Caki2 (cell line): ENCODE results near the gene HOXD13. TPM values are rescaled to one million over a fixed set of nuclear protein-coding genes. Genes with fewer than 3 reads are reported as not detected.

ENCODE experiments used
- DNase-seq: peaks from one replicate; pipeline ENCODE4 v3.0.0-alpha.2; 2015; ENCODE audit warnings: low read depth
- in situ Hi-C: cut with HindIII; loops from 2 replicates; pipeline ENCODE4 v1.10.0; 2016; ENCODE audit warnings: low sequenced_read_pairs, low pct_unique_long_range_greater_than_20kb, mixed read lengths
- total RNA-seq: library from RNA; depleted of rRNA; stranded (reverse); fragments of >200 nt; shearing (Covaris generic); gene quantifications from 2 replicates; pipeline ENCODE4 v1.2.3, GENCODE V29; 2014; ENCODE audit warnings: low replicate concordance

Gene HOXD13
- total RNA-seq, 1 experiment from 2014 or later = not detected

DNA sequence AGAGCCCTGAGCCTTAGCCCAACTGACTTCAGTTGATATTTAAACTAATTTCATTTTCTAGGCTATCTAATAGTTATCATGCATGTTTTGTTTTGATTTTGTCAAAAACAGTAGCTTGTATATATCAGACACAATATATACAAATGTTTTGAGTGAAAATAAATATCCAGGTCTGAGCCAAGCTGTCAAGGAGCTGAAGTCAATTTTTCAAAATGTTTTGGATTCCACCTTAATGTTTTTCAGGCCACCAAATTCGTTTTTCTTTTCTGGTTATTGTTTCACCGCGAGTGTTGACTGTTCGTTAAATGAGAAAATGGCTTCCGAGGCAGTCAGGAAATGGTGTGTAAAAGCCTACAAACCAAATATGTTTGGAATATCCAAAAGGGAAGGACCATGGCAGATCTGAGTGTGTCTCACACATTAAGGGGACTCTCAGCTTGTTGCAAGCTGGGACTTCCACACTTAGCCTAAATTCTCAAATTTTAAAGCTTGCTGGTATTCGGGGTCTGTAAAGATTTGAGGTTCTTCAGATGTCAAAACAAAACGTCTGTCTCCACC, 9.9 kb downstream of the HOXD13 start:
- in situ Hi-C loops = no loop called here
- DNase-seq = no peak

DNA sequence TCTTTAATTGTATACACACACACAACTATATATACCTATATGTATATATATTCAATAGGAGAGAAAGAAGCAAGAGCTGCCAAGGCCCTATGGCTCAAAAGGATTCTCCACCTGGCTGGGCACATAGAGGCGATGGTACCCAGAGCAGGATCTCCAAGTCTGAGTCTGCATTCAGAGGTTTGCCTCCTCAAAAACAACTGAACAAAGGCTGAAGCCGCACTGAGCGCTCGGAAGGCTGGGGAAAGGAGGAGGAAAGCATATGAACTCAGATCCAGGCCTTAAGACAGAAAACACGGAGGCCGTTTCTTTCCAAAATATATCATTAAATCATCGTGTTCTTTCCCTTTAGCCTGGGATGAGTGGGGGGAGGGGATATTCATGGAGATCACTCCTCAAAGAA, 10.7 kb downstream of the HOXD13 start:
- in situ Hi-C loops = no loop called here
- no peak for DNase-seq

DNA sequence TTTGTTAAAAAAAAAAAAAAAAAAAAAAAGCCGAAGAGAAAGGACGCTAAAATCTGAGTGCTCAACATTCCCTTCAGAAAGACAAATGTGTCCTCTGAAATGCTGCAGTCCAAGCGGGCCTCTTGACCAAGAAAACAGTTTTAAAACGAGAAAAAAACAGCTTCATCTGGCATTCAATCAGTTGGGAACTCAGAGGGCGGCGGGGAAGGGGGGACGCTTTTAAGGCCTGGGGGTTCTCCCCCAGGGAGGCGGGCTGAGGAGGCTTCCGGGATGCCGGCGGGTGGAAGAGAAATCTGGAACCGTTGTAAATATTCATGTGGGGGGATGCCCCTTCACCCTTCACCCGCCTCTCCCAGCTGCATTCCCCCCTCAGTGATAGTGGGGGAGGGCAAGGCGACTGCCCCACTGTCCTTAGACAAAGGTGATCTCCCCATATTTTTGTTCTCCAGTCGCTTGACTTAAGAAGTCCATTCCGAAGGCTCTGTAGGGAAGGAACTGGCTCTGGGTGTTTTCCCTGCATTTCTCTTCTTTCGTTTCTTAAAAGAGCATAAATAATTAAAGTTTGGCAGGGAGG, 11.3 kb downstream of the HOXD13 start:
- in situ Hi-C loops = no loop called here

DNA sequence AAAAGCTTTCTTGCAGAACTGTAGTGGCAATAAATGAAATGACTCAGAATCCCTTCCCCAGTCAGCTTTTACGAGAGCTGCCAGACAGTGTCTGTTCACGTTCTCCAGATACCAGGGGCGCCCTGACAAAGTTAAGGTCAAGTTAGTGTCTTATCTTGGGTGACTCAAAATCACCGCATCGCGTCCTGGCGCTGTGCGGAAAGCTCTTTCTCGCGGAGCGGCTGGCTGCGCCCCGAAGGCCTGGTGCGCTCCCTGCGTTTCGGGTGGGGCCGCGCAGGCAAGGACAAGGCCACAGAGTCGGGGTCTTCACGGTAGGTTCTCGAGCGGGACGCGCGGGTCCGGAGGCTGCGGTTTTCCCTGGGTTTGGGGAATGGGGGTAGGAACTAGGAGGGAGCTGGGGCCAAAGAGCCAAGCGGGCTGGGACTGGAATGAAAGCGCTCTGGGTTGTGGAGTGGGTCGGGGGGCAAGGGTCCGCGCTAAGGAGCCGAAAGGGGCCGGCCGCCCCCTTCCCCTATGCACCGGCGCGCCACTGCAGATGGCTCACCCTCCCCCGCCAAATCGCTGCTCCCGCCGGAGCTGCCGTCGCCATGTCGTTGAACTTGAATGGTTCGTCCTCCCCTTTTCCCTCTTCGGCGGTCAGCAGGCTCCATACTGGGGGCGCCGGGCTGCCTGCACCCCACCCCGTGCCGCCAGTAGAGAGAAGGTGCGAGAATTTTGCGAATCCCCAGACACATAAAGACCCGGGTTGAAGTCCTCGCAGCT, 12.0 kb downstream of the HOXD13 start:
- peak; percentile 61 for DNase-seq
- in situ Hi-C loops = no loop called here

More for the DNA sequence above, 11.3 kb downstream of the HOXD13 start:
- DNase-seq = no peak

DNA sequence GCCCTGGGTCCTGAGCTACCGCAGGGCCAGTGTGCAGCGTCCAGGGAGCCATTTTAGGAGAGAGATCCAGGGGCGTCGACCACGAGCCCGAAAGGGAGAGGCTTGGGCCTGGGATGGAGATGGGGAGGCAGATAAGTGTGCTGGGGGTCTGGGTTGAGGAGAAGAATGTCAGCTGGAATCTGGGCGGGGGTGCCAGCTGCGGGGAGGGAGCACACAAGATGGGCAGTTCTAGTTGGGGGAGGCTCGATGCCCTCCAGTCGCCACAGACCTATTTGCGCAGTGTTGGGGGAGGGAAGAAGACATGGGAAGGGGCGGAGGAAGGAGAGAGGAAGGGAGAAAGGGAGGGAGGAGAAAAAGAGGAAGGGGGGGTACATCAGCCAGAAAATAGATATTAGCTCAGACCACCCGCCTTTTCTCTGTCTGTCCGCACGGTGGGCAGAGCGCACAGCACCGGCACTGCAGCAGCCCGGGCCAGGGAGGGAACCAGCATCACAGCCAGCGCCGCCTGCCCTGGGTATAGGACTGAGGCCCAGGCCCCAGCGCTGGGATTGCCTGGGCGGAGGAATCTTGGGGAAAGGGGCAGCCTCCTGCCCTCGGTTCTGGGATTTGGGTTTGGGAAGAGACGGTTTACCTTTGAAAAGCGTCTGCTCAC, 12.7 kb downstream of the HOXD13 start:
- in situ Hi-C loops = no loop called here
- DNase-seq = no peak

DNA sequence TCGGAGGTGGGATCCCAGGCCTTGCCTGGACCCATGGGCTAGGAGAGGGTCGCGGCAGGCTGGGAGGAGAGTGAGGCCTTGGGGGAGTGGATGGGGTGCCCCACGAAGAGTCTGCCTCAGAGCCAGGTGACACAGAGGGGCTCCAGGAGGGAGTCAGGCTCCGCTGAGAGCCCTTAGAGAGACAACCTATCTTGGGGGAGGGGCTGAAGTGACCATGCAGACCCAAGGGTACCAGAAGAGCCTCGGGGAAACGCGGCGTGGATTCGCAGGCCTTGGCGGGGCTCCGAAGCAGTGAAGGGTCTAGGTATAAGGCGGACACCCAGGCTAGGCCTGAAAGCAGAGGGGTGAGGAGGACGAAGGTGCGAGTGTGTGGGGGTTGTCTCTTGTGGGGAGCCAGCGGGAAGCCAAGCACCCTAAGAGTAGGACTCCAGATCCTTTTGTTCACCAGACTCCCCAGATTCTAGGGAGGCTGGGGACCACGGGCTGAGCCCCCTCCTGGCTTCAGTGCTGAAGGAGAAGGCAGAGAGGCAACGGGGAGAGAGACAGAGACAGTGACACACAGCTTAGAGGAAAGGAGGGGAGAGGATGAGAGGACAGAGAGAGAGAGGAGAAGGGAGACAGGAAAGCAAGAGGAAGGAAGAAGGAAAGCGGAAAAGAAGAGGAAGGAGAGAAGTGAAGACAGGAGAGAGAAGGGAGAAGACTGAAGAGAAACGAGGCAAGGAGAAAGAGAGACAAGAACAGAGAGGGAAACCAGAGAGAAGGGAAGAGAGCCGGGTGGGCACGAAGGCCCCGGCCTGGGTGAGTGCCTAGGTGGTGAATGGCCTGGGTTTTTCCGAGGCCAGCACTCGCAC, 13.4 kb downstream of the HOXD13 start:
- in situ Hi-C loops = no loop called here
- DNase-seq = no peak

DNA sequence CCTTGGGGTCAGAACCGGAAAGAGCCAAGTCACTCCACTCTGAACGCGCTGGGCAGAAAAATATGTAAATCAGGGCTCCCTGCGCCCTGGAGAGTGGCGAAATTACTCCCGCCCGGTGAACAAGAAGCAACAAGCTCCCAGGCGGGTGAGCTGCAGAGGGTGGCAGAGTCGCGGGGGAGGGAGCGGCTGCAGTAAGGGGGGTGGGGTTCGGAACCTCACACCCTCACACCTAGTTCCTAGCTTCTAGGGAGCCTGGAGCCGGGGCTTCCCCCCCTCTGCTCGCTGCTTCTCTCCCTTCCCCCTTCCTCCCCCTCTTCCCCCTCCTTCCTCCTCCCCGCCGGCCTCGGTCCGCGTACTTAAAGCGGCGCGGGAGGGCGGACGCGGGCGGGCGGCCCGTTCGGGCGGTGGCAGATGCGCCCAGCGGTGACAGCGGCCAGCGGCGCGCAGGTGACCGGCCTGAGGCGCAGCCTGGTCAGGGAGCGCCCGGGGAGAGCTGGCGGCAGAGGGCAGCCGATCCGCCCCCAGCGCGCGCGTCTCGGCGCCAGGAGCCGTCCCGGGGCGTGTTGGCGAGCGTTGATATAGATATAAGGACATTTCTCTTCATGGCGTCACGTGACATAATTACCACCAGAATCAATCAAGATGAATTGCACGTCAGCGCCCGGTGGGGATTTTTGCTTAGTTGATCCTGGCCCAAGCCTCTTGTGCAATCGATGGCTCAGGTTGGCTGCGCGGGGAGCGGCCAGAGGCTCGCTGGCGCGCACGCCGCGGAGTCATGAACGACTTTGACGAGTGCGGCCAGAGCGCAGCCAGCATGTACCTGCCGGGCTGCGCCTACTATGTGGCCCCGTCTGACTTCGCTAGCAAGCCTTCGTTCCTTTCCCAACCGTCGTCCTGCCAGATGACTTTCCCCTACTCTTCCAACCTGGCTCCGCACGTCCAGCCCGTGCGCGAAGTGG, 14.3 kb downstream of the HOXD13 start, which contains the start of gene HOXD11:
HOXD11 (plus strand) TSS at position 700 of the 959 bp plus-strand sequence; CDS start at position 776, 76 bp downstream.
- peak; percentile 77 for DNase-seq

DNA sequence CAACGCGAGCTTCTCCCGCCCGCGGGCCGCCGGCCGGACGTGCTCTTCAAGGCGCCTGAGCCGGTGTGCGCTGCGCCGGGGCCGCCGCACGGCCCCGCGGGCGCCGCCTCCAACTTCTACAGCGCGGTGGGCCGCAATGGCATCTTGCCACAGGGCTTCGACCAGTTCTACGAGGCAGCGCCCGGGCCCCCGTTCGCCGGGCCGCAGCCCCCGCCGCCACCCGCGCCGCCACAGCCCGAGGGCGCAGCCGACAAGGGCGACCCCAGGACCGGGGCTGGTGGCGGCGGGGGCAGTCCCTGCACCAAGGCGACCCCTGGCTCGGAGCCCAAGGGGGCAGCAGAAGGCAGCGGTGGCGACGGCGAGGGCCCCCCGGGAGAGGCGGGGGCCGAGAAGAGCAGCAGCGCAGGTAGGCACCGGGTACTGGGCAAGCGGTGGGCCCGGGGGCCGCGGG, 15.2 kb downstream of the HOXD13 start:
- in situ Hi-C loops = no loop called here
- DNase-seq = no peak

More for the DNA sequence above, 14.3 kb downstream of the HOXD13 start, which contains the start of gene HOXD11:
- in situ Hi-C loops = no loop called here

DNA sequence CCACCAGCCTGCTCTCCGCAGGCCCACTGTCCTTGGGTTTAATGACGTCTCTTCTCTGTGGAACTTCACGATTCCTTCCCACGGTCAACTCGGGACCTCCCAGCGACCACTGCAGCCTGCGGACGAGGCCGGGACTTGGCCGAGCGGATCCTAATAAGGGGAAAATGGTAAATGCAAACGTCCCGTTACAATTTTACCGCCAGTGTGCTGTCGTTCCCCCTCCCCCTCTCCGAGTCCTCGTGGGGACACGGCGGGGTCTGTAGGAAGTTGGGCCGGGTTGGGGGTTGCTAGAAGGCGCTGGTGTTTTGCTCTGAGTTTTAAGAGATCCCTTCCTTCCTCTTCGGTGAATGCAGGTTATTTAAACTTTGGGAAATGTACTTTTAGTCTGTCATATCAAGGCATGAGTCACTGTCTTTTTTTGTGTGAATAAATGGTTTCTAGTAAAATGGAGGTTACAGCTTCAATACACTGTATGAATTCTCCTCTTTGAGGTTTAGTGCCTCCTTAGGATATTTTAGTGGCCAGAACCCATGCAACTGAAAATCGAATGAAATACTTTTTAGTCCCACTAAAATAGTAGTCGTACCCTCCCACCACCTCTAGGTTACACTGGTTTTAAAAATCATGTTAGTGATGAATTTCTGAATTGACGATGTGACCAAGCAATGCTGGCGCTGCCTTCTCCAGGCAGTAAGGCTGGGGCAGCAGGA, 16.8 kb downstream of the HOXD13 start:
- in situ Hi-C loops = no loop called here
- no peak for DNase-seq

DNA sequence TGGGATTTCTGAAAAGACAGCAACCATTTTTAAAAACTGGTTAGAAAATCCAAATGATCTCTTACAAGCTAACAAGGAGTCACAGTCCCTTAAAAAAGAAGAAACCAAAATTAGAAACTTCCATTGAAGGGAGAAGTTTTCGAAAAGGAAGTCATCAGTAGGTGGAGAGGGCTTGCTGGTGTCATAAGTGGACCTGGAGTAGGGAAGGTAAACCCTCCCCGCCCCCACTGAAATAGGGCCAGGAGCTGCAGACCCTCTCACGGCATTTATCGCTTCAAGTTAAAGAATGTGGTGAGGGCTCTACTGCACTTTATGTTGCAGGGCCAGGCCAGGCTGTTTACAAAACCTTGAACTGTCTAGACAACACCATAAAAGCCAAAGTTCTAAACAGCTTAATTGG, 17.4 kb downstream of the HOXD13 start:
- DNase-seq = no peak
- in situ Hi-C loops = no loop called here

DNA sequence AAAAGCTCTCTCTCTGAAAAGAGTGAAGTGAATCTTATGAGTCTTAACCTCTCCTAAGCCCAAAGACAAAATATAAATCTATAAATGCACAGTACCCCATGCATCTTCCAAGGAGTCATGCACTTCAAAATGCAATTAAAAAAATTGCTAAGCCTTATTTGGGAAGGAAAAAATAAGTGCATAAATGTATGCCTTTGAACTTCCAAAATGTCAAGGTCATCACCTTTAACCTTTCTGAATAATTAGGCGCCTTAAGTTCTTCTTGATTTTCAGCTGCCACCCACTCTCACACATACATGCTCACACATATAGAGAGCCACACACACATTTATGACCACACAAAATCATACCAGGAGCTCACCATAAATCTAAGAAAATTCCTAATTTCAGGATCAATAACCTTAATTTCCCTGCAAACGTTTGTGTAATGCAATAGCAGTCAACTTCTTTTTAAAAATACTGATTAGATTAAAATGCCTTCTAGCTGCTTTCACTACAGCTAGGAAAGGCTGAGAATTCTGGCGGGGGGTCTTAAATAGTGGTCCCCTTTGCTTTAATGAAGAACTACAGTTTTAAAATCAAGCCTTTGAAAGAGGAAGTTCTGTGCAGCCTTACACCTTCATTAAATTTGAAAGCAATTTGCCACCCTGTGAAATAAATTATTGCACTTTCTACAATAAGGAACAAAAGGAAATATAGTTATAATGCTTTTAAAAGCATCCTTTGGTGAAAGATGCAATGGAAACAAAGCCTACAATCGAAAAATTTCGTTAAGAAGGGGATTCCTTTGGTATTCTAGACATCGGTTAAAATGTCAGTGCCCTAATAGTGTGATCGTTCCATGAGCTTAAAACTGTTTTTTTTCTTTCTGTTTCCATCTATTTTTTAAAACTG, 18.1 kb downstream of the HOXD13 start:
- DNase-seq = no peak
- in situ Hi-C loops = no loop called here

DNA sequence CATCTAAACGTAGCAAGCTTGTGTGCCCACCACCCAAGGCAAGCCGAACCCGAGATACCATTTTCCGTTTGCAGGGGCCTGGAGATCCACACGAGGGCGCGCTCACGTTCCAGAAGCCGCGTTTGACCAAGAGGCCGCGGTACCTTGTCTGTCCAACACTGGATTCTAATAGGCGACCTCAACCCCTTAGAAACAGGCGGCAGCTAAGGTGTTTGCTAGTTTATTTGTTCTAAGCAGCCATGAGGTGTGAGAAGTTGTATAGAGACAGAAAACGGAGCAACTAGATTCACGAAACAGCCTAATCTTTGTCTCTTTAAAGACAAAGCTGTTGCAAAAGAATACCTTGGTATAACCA, 18.8 kb downstream of the HOXD13 start:
- no peak for DNase-seq
- in situ Hi-C loops = no loop called here

DNA sequence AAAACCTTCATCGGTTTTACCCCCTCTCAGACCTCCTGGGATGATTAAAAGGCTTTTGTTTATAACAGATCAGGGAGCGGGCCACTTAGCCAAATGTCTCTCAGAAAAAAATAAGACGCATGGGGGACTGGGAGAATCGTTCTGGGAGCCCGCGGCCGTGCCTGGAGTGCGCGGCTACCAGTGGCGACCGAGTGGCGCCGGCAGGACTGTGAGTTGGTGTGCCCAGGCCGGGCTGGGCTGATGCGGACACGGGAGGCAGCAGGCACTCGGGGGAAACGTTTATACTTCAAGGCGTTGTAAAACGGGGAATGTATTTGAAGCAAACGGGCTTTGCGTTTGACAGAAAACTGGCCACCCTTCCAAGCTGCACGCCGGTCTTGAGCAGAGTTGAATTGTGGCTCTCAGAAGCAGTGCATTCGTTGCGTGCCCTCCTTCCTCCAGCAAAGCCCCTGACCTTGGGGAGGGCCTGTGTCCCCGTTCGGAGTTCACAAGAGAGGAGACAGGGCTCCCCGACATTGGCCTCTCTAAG, 19.4 kb downstream of the HOXD13 start:
- in situ Hi-C loops = no loop called here
- DNase-seq = no peak

DNA sequence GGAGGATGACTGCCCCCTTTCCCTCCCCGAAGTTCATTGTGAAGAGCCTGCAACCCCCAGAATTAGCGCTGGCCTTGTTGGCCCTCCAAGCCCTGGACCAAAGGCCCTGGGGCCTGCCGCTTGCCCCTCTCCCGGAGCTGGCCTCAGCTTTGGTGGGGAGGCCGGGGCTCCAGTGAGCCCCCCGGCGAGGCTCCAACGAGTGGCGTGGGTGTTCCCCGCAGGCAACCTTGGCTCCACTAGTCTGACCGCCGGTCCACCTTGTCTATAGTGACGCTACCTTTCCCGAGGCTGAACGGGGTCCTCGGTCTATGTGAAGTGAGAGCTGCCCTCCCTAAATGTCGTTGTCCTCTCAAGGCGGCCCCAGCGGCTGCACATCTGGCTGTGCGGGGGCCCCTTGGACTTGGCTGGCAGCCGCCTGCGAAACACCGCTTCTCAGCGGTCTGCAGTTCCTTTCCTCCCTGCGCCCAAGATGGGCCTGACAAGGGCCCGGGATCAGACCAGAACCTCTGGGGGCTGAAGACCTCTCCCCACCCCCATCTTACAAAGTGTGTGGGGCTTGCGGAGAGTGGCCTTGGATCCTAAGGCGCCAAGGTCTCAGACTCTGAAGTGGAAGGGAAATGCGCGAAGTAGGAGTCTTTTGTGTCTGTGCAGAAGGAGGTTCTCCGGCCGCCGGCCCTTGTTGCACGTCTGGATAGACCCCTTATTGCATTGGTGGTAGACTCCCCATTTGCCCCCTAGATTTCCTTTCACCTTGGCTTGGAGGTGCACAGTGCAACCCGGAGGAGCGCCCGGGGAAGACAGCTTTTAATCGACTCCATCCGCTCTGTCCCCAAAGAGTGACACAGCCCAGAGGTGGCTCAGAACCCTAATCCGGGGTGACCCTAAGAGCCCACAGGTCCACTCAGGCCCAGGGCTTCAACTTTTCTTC, 20.1 kb downstream of the HOXD13 start:
- in situ Hi-C loops = no loop called here
- DNase-seq = no peak
